Midbrain (tissue), 1 donor: ENCODE measurements around the gene BORCS8.
"Not testable (repeated sequence)": the region's sequence is repeated elsewhere in the genome, so short reads cannot be mapped to it uniquely, and the experiment has no call there.

Experiments used
- DNase-seq: peaks from one replicate; lab custom pipeline; 2025; lab: John Stamatoyannopoulos, UW

Gene BORCS8

DNA sequence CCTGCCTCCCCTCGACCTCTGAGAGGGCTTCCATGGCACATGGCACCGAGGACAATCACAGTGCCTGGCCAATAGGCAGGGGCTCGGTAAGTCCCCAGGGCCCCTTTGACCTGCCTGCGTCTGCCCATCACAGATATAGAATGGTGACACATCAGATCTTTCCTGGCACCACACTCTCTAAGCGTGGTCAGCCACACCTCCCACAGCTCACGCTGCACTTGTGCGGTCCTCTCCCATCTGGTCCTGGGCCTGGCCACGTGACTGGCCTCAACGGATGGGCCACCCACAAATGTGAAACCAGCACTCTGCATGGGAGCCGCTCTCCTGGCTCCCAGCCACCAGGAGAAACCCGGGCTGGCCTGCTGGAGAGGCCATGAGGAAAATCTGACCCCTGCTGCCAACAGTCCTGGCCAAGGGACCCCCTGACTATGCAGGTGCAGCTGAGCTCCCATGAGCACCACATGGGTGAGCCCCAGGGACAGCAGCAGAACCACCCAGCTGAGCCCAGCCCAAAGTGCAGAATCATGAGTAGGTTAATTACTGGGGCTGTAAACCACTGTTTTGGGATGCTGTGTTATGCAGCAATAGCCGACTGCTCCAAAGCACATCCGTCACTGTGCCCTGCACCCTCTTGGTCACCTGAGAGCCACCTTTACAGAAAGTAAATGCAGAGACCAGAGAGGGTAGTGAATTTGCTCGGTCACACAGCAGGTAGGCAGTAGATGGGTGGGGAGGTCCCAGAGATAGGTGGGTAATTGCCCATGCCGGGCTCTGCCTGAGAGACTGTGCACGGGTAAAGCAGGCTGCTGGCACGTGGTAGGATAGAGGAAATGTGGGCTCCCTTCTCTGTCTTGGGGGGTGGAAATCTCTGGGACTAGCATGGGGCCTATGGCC, 12.2 kb downstream of the BORCS8 start:
- DNase-seq = no peak

DNA sequence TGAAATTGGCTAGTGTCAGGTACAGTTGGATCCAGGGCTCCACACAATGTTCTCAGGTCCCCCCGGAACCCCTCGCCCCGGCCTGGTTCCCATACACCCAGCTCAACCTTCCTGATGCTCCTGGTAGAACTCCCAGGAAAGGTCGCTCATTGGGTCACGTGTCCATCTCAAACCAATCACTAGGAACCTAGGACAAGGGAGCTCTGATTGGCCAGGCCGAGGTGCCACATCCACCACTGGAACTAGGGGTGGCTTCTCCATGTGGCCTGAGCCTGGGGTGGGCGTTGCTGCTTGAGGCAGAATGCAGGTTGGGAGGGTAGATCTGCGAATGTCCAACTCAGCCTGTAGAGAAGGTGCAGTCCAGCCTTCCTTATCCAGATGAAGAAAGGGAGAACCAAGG, 15.0 kb downstream of the BORCS8 start:
- no peak for DNase-seq

DNA sequence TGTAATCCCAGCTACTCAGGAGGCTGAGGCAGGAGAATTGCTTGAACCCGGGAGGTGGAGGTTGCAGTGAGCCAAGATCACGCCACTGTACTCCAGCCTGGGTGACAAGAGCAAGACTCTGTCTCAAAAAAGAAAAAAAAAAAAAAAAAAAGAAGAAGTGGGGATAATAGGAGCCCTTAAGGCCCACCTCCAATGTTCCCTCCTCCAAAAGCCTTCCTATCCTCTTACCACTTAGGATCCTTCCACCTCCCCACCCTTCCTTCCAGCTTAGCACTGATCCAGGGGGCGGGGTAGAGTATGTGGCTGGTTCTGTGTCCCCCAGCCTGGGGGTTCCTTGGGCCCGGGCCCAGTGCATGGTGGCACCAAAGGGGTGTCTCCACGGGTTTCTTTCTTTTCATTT, 18.7 kb downstream of the BORCS8 start:
- not testable (repeated sequence) for DNase-seq

DNA sequence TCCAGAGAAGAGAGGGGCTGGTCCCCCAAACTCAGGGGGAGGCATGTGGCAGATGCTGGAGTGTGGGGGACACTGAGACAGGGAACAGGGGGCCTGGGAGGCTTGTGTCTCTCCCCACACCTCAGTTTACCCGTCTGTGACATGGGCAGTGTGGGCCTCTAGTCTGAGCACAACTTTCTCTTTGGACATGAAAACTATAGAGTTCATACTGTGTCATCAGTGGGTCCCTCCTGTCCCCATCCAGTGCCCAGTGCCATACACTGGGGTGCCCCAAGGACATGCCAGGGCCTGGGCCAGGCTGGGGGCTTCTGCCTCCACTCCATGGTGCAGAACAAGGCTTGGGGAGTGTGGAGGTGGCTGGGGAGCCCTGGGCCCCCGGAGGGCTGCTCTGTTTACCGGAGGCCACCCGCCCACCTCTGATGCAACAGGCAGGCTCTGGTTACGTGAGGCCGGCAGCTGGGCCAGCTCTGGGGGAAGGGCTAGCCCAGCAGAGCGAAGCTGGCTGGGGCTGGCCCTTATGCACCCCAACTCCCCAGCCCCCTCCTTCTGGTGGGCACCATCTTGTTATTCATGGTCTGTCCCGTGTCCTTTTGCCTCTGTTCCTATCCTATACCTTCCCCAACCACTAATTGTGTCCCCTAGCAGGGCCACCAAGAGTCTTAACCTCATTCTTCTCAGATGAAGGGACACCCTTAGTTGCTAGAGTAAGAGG, 20.0 kb downstream of the BORCS8 start:
- no peak for DNase-seq

DNA sequence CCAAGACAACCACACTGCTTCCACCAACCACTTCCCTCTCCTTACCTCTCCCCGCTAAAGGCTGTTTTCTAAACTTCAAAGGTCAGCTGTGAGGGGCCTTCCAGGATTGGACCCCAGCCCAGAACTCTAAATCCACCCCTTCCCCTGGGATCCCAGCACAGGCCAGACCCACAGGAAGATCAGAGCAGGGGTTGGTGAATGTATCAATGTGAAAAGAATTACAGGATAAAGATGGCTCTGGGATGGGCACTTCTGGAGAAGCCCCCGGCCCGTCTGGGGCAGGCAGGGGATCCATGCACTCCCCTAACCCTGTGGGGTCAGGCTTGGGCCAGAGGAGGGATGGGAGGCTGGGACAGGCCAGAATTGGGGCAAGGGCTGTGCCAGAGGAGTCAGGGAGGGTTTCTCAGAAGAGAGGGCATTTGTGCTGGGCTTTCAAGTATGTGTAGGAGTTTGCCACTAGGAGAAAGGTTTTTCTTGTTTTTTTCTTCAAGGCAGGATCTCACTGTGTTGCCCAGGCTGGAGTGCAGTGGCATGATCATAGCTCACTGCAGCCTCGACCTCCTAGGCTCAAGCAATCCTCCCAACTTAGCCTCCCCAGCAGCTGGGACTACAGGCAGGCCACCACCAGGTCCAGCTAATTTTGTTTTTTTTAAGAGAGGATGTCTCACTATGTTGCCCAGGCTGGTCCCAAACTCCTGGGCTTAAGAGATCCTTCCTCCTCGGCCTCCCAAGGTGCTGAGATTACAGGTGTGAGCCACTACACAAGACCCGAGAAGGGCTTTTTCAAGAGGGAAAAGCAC, 20.9 kb downstream of the BORCS8 start:
- no peak for DNase-seq

DNA sequence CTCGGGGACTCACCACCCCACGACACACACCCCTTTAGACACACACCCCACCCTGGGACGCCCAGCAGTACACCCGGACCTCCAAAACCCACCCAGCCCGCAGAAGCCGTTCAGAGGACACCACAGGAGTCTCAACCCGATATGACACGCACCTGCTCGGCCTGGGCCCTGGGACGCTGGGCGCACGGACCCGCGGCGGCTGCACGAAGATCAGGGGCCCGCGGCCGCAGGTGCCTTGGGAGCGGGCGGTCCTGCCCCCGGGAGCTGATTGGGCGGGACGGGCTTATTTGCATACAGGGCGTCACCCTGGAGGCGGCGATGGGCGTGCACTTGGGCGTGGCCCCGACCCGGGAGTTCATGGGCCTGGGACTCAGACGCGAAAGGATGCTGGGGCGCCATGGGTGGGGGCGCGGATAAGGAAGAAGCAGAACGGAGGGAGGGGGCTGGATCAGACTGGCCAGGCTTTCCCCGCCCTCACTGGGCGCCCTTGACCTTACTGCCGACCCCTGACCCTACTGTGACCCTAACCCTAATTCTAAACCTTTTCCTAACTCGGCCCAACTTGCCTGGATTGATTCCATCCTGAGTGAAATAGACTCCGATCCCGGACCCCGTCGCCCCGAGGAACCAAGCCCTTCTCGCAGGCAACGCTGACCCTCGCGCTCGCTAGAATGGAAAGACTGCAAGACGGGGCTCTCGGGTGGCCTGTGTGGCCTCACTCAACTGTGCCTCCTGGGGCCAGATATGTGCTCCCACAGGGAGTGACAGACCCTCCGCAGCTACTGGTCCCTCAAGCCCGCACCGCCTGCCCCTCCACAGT, 21.7 kb downstream of the BORCS8 start, which contains the start of gene MEF2B:
Gene MEF2B (minus strand): TSS at position 211 of the 820 bp plus-strand sequence. CDS start 19,528 bp downstream, outside the sequence.
- peak; percentile 9 for DNase-seq

DNA sequence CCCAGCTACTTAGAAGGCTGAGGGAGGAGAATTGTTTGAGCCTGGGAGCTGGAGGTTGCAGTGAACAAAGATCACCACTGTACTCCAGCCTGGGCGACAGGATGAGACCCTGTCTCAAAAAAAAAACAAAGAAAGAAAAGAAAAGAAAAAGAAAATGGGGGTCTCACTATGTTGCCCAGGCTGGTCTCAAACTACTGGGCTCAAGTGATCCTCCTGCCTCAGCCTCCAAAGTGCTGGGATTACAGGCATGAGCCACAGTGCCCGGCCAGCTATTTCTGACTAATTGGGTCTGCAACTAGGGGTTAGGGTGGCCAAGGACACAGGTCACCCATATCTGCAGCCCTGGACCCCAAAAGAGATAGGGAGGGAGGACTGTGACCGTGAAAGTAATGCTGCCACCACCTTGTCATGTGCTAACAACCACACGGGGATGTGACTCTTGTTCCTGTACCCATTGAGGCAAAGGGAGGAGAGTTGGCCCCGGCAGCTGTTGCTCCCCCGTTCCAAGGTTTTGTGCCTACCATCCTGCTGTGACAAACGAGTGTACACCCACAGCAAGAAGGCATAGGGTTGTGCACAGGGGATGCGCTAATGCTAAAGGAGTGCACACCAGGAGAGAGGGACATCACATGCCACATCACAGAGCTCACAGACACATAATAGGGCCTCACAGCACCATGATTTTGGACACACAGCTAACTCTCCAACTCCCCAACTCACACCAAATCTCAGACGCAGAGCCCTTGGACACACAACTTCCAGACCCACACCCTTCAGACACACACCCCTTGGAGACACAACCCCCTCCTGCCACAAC, 22.5 kb downstream of the BORCS8 start:
- no peak for DNase-seq

DNA sequence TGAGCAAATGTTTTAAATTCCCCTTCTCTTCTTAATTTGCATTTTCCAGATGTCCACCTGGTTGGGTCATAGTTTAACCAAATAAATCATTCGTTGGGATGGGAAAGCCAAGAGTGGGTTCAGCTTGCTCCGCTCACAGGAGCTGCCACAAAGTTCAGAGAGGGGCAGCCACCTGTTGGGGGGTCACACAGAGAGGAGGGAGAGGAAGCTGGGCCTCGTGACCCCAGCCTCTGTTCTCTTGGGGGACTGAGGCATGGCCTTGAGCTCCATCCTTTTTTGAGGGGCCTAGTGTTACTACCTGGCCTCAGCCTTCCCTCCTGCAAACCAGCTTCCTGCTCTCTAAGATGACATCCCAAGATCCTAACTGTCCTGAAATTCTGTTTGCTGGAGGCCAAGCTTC, 24.3 kb downstream of the BORCS8 start:
- no peak for DNase-seq

DNA sequence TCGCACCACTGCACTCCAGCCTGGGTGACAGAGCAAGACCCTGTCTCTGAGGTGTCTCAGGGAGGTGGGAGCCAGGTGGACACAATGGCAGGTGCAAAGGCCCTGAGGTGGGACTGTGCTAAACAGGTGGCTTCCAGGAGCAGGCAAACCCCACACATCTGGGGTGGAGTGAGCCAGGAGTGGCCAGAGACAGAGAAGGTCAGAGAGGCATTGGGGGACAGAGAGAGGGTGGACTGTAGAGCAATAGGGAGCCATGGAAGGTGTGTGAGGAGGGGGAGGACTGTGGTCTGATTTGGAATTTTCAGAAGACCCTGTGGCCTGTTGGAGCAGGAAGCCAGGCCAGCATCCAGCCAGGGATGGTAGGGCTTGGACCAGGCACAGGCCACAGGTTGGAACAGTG, 26.6 kb downstream of the BORCS8 start:
- no peak for DNase-seq

DNA sequence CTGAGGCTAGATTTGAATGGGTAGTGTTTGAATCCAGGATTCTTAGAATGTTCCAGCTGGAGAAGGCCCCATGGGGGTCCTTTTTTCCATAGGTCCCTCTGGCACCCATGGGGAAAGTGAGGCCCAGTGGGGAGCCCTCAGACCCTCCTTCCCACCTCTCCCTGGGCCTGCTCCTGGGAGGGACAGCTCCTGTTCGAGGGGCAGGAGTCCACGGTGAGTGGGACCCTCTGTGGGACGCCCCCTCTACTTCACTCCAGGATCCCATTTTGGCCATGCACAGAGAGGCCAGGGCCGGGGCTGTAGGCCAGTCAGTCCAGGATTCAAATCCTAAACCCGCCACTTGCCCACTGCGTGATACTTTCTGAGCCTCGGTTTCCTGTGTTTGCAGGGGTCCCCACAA, 29.5 kb downstream of the BORCS8 start:
- DNase-seq = no peak

DNA sequence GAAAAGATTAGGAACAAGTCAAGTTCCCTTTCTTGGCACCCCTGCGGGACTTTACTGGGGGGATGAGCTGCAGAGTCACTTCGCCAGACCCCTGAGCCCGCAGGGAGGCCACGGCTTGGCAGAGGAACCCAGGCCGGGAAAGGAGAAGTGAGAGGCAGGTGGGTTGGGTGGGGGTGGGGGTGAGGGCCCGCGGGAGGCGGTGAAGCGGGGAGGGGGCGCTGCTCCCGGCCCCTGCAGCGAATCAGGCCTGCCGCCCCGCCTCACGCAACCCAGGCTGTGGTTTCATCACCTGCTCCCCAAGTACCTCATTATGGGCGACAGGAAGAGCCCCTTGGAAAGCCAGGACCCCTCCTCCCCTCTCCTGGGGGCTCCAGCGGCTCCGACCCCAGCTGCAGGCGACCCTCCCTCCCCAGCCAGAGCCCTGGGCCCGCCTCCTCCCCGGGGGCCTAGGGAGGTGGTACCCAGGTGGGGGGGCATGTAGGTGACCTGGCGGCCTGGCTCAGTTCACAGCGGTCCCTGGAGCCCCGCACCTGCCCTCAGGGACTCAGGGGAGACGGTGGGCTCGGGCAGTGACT, 31.4 kb downstream of the BORCS8 start:
- no peak for DNase-seq

DNA sequence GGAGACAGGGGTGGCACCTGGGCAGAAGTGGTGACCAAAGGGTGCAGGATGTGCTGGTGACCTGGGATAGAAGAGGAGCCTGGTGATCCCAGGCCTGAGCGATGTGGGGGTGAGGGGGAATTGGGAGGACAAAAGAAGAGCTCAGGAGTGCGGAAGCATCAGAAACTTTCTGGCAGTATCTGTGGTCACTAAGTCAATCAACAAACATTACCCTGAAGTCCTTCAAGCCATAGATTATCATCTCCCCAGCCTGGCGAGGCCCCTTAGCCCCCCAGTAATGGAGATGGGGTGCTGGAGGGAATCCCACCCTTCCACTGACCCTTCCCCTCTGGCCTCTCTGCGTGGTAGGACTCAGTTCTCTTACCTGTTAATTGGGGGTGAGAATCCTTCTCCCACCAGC, 32.4 kb downstream of the BORCS8 start:
- no peak for DNase-seq

DNA sequence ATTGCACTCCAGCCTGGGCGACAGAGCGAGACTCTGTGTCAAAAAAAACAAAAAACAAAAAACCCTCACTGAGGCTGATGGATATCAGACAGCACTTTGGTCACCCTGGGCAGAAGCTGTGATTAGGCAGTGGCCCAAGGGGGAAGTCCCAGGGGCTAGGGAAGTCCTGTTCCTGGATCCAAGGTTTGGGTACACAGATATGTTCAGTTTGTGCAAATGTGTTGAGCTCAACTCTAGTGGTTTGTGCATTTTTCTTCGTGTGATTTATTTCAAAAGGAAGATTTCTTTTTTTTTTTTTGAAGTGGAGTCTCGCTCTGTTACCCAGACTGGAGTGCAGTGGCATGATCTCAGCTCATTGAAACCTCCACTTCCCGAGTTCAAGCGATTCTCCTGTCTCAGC, 34.1 kb downstream of the BORCS8 start:
- no peak for DNase-seq

DNA sequence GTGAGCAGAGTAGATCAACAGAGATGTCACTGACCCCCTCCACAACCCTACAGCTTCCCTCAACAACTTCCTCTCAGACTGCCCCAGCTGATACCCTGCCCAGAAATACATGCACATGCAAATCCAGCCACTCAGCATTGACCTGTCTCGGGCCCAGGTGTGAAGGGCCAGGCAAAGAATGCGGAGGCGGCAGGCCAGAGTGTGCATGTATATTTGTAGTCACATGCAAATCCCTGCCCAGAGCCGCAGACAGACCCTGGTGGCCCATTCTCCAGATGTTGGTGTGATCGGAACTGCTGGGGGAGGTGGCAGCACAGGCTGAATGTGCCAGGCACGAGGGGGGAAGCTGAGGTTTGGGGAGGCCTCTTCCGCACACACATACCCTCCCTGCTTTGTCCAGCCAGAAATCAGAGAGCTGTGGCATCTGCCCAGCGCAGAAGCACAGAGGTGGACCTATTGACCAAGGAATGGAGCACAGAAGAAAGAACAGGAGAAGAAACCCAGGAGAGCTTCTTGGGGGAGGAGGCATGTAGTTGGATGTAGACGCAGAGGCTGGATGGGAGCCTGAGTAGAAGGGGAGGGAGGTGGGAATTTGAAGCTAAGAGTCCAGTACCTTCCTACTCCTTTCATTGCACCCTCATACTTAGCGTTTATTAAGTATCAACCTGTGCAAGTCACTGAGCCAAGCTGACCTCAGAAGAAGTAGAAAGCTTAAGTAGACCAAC, 36.3 kb downstream of the BORCS8 start:
- no peak for DNase-seq

DNA sequence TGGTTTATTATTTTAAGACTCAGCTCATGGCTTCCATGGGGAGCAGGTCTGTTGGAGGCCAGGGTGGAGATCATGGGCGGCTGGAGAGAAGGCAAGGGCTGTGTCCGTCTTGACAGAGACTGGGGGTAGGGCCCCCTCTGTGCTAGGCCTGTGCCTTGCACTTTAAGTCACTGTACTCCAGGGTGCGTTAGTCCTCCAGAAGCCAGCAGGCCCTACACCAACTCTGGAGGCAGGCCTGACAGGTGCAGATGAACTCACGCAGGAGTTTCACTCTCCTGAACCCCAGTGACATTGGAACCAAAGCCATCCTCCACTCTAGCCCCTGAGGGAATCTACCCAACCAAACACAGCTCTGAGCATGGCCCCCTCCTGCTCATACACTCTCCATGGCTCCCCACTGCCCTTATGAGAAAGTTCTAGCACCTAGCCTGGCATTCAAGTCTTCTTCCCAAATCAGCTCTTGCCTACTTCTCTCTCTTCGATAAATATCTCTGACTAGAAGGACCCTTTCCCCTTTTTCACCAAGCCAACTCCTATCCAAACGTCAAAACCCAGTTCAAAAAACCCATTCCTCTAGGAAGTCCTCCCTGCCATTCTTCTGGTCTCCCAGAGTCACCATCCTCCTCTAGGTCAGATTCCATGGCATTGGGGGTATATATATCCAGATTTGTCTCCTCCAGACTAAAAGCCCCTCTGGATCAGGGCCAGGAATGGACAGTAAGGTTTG, 37.0 kb downstream of the BORCS8 start:
- no peak for DNase-seq

DNA sequence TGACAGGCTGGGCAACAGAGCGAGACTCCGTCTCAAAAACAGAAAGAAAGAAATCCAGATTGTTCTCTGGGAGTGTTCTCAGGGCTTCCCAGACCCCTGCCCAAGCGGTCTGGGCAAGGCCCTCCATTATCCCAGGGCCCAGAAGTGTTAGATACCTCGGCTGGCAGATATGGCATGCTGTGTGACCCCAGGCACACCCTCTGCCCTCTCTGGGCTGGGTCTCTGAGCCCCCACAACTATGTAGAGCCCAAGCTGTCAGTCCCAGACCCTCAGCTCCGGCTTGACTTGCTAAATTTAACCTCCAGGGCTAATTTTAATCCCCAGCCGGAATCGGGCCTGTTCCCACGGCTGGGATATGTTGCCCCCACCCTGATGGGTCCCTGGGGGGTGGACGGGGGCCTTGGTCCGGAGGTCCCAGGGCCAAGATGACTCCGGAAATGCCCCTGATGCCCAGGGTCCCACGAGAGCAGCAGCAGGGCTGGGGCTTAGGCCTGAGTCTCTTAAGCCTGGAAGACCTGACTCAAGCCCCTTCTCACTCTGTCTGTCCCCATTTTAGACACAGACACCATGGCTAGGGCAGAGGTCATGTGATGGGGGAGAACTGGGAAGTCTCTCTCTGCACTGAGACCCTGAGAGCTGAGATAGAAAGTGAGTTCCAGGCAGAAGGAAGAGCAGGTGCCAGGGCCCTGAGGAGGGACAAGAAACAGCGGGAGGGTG, 39.1 kb downstream of the BORCS8 start:
- DNase-seq = no peak

DNA sequence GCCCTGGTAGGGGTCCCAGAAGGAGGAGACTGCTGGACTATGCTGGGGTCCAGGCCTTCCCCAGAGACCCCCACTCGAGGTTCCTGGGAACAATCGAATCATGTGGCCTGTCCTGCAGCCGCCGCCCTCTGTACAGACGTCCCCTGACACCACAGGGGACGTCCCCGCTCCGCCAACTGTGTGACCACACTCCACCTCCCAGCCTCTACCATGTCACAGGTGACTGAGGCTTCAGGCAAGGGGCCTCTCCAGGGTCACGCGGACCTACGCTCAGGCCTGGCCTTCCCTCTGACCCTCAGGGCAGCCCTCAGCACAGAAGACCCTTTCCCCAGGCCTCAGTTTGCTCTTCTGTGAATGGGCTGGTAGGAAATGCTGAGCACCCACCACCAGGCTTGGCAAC, 40.5 kb downstream of the BORCS8 start:
- no peak for DNase-seq

DNA sequence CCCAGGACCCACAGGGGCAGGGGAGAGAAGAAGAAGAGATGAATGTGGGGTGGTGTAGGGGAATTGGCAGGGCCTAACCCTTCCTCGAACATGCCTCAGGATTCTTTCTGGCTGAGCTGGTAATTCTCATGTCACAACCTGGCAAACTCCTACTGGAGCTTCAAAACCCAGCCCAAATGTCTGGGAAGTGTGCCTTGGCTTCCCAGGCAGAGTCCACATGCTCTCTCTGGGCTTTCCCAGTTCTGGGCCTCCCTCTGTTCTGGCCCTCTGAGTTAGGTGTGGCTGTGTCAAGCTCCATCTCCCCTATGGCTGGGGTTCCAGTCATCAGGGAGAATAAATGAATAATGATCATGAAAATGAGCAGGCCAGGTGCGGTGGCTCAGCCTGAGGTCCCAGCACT, 42.5 kb downstream of the BORCS8 start:
- DNase-seq = no peak
